Mesenchymal stem cell (in vitro differentiated cells and primary cell): ENCODE results near the gene PTPRA.
"Not testable (repeated sequence)": the region's sequence is repeated elsewhere in the genome, so short reads cannot be mapped to it uniquely, and the experiment has no call there.

Source experiments
- DNase-seq: peaks from one replicate; pipeline ENCODE4 v3.0.0-alpha.2; 2013
- H2AFZ ChIP-seq: one replicate; pipeline ENCODE4 v1.6.1; 2013; ENCODE audit warnings: low read depth, mild to moderate bottlenecking, control low read depth, inconsistent platforms, low read length, moderate library complexity
- H2AK5ac ChIP-seq: 2 replicates; pipeline ENCODE4 v1.6.1; 2013; ENCODE audit warnings: low read length, moderate library complexity, mild to moderate bottlenecking, inconsistent platforms; ENCODE audit not compliant: severe bottlenecking
- H2BK120ac ChIP-seq: one replicate; pipeline ENCODE4 v1.6.1; 2013; ENCODE audit warnings: low read depth, mild to moderate bottlenecking, inconsistent platforms, low read length, moderate library complexity
- H2BK12ac ChIP-seq, 2 experiments: one replicate each; pipeline ENCODE4 v1.6.1; 2013; ENCODE audit warnings: inconsistent platforms in 2 of 2, low read length in 2 of 2, mild to moderate bottlenecking in 2 of 2, moderate library complexity in 2 of 2, control low read depth in 1 of 2
- H2BK15ac ChIP-seq: one replicate; pipeline ENCODE4 v1.6.1; 2013; ENCODE audit warnings: mild to moderate bottlenecking, low read depth, inconsistent platforms; ENCODE audit not compliant: poor library complexity, severe bottlenecking
- H2BK5ac ChIP-seq: 2 replicates; pipeline ENCODE4 v1.6.1; 2013; ENCODE audit warnings: low read depth, mild to moderate bottlenecking, low read length, control low read depth, inconsistent platforms; ENCODE audit not compliant: poor library complexity, severe bottlenecking
- H3K14ac ChIP-seq, 2 experiments: one replicate each; pipeline ENCODE4 v1.6.1; 2013; ENCODE audit warnings: inconsistent platforms in 2 of 2, low read length in 2 of 2, control low read depth in 1 of 2, mild to moderate bottlenecking in 1 of 2, moderate library complexity in 1 of 2
- H3K18ac ChIP-seq, 2 experiments: one replicate each; pipeline ENCODE4 v1.6.1; 2013; ENCODE audit warnings: inconsistent platforms in 2 of 2, low read length in 2 of 2, control low read depth in 1 of 2, low read depth in 1 of 2, mild to moderate bottlenecking in 1 of 2
- H3K23ac ChIP-seq, 2 experiments: one replicate each; pipeline ENCODE4 v1.6.1; 2013; ENCODE audit warnings: inconsistent platforms in 2 of 2, low read length in 2 of 2, mild to moderate bottlenecking in 2 of 2, moderate library complexity in 2 of 2, control low read depth in 1 of 2
- H3K27ac ChIP-seq: 2 replicates; pipeline ENCODE4 v1.5.1; 2013; ENCODE audit warnings: mild to moderate bottlenecking, moderate library complexity, low read length, control low read depth, inconsistent platforms; ENCODE audit not compliant: poor library complexity, severe bottlenecking
- H3K27me3 ChIP-seq, 2 experiments: 2 replicates each; pipeline versions ENCODE4 v1.6.1 to v1.7.0; 2013; ENCODE audit warnings: low read length in 2 of 2, mild to moderate bottlenecking in 2 of 2, moderate library complexity in 2 of 2, control low read depth in 1 of 2, inconsistent platforms in 1 of 2; ENCODE audit not compliant: control insufficient read depth in 1 of 2, insufficient read depth in 1 of 2
- H3K36me3 ChIP-seq, 2 experiments: 2 replicates each; pipeline versions ENCODE4 v1.6.1 to v1.7.0; 2013; ENCODE audit warnings: low read length in 2 of 2, control low read depth in 1 of 2, inconsistent platforms in 1 of 2, low read depth in 1 of 2, mild to moderate bottlenecking in 1 of 2; ENCODE audit not compliant: insufficient read depth in 2 of 2, control insufficient read depth in 1 of 2
- H3K4ac ChIP-seq, 2 experiments: one replicate each; pipeline ENCODE4 v1.6.1; 2013; ENCODE audit warnings: inconsistent platforms in 2 of 2, low read length in 2 of 2, mild to moderate bottlenecking in 2 of 2, moderate library complexity in 2 of 2, control low read depth in 1 of 2, low read depth in 1 of 2
- H3K4me1 ChIP-seq: 2 replicates; pipeline ENCODE4 v1.6.1; 2013; ENCODE audit warnings: low read depth, low read length, control low read depth; ENCODE audit not compliant: control insufficient read depth, insufficient read depth
- H3K4me2 ChIP-seq: 2 replicates; pipeline ENCODE4 v1.6.1; 2013; ENCODE audit warnings: low read length, mild to moderate bottlenecking, inconsistent platforms; ENCODE audit not compliant: poor library complexity, severe bottlenecking
- H3K4me3 ChIP-seq, 2 experiments: 2 replicates each; pipeline versions ENCODE4 v1.5.1 to v1.7.0; 2013; ENCODE audit warnings: low read length in 2 of 2, mild to moderate bottlenecking in 2 of 2, control low read depth in 1 of 2, low read depth in 1 of 2; ENCODE audit not compliant: insufficient read depth in 1 of 2
- H3K79me1 ChIP-seq: replicated peaks from 2 replicates; pipeline ENCODE4 v1.6.1; 2013; ENCODE audit warnings: mild to moderate bottlenecking, control low read depth, low read length, inconsistent platforms; ENCODE audit not compliant: poor library complexity, severe bottlenecking
- H3K9ac ChIP-seq: 2 replicates; pipeline ENCODE4 v1.7.0; 2013; ENCODE audit warnings: mild to moderate bottlenecking, low read length, moderate library complexity
- H3K9me3 ChIP-seq: 2 replicates; pipeline ENCODE4 v1.7.0; 2013; ENCODE audit warnings: mild to moderate bottlenecking, low read length; ENCODE audit not compliant: control insufficient read depth
- H4K8ac ChIP-seq: one replicate; pipeline ENCODE4 v1.6.1; 2013; ENCODE audit warnings: inconsistent platforms, mild to moderate bottlenecking, low read length, moderate library complexity
- H4K91ac ChIP-seq: one replicate; pipeline ENCODE4 v1.6.1; 2013; ENCODE audit warnings: mild to moderate bottlenecking, low read length, inconsistent platforms
- WGBS: methylation state at CpG from one replicate; pipeline ENCODE4 v1.1.7; 2013; ENCODE audit warnings: mixed read lengths; 5-methylcytosine and 5-hydroxymethylcytosine counted together

Gene PTPRA

DNA sequence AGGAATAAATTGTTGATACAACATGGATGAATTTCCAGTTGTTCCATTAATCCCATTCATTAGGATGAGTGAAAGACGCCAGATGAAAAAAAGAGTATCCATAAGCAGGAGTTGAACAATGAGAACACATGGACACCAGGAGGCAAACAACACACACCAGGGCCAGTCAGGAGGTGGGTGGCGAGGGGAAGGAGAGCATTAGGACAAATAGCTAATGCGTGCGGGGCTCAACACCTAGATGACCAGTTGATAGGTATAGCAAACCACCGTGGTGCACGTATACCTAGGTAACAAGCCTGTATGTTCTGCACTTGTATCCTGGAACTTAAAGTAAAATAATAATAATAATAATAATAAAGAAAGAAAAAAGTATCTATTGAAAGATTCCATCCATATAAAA is 43.9 kb upstream of the PTPRA start:
- no peak overlapping the region for H3K4me3 ChIP-seq
- no peak overlapping the region for H2BK12ac ChIP-seq
- H3K18ac ChIP-seq = no peak overlapping the region
- H2BK5ac ChIP-seq = no peak overlapping the region
- no peak overlapping the region for H3K4ac ChIP-seq
- no peak overlapping the region for H2AK5ac ChIP-seq
- no peak overlapping the region for H2BK120ac ChIP-seq
- H2AFZ ChIP-seq = no peak overlapping the region
- H3K79me1 ChIP-seq = no peaks in the 10 kb centered on the region
- H3K27ac ChIP-seq = no peak overlapping the region
- DNase-seq = no peak
- H3K9ac ChIP-seq = no peak overlapping the region
- no peak overlapping the region for H3K23ac ChIP-seq
- no peak overlapping the region for H2BK15ac ChIP-seq
- H3K14ac ChIP-seq = no peak overlapping the region
- no peak overlapping the region for H4K91ac ChIP-seq
- 80% methylated on average over 4 of the region's 6 CpGs for WGBS
- no peak overlapping the region for H4K8ac ChIP-seq
- peaks cover 2 to 4% of the 10 kb centered on the region in 2 experiments for H3K36me3 ChIP-seq
- H3K4me2 ChIP-seq = no peak overlapping the region
- no peaks in the 10 kb centered on the region for H3K4me1 ChIP-seq
- no peaks in the 10 kb centered on the region for H3K9me3 ChIP-seq
- peaks cover 0 to 10% of the 10 kb centered on the region in 2 experiments for H3K27me3 ChIP-seq

- not testable (repeated sequence) for H3K14ac ChIP-seq, H4K8ac ChIP-seq, H3K4ac ChIP-seq, H3K4me2 ChIP-seq, DNase-seq, H2BK5ac ChIP-seq, H3K4me1 ChIP-seq, H3K23ac ChIP-seq, H3K9me3 ChIP-seq, H2AK5ac ChIP-seq, H3K4me3 ChIP-seq, H4K91ac ChIP-seq, H2BK15ac ChIP-seq, H2AFZ ChIP-seq, H3K18ac ChIP-seq, H3K79me1 ChIP-seq, H3K9ac ChIP-seq, H2BK12ac ChIP-seq, H2BK120ac ChIP-seq, H3K27ac ChIP-seq, H3K27me3 ChIP-seq
- H3K36me3 ChIP-seq = peaks cover 16 to 20% of the 10 kb centered on the region in 2 experiments
- 93% methylated on average over 7 of the region's 7 CpGs for WGBS
Measured at GRCh38 chr20:2831206-2831605, 42.1 kb upstream of the PTPRA start.

GRCh38 chr20:2833761-2834160 is 39.5 kb upstream of the PTPRA start:
- no peak overlapping the region for H3K23ac ChIP-seq
- peaks cover 32 to 44% of the 10 kb centered on the region in 2 experiments for H3K36me3 ChIP-seq
- no CpG with 5 or more reads among the region's 1 CpG for WGBS
- no peak overlapping the region for H3K4me2 ChIP-seq
- no peak overlapping the region for H2AK5ac ChIP-seq
- no peak for DNase-seq
- no peak overlapping the region for H3K4me3 ChIP-seq
- H4K8ac ChIP-seq = no peak overlapping the region
- H3K27ac ChIP-seq = no peak overlapping the region
- peaks cover 0 to 7% of the 10 kb centered on the region in 2 experiments for H3K27me3 ChIP-seq
- H2BK120ac ChIP-seq = no peak overlapping the region
- H3K9me3 ChIP-seq = no peaks in the 10 kb centered on the region
- no peak overlapping the region for H3K4ac ChIP-seq
- H3K14ac ChIP-seq = no peak overlapping the region
- H2BK12ac ChIP-seq = no peak overlapping the region
- no peak overlapping the region for H3K18ac ChIP-seq
- H3K79me1 ChIP-seq = peaks cover 13% of the 10 kb centered on the region
- H3K9ac ChIP-seq = no peak overlapping the region
- H3K4me1 ChIP-seq = peaks cover 2% of the 10 kb centered on the region
- H2BK5ac ChIP-seq = no peak overlapping the region
- H2BK15ac ChIP-seq = no peak overlapping the region
- H4K91ac ChIP-seq = no peak overlapping the region
- no peak overlapping the region for H2AFZ ChIP-seq

DNA sequence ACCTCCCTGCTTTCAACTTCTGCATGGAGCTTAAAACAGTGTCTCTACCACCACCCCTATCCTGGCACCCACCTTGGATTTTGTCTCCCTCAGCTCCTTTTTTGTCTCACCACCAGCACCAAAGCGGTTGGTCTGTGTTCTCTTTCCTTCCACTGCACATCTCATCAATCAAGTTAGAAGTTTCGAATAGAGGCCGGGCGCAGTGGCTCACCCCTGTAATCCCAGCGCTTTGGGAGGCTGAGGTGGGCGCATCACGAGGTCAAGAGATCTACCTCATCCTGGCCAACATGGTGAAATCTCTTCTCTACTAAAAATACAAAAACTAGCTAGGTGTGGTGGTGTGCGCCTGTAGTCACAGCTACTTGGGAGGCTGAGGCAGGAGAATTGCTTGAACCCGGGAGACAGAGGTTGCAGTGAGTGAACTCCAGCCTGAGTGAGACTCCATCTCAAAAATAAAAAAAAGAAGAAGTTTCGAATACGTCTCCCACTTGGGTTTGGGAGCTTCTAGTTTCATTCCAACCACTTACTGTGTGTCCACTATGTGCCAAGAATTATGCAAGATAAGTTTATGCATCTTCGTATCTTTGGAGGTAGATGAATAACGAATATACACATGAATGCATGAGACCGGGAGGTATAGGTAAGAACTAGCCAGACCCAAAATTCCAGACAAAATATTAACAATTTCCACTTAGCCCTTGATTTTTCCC is 38.7 kb upstream of the PTPRA start:
- Histone ChIP-seq H3K9me3 (no peaks in the 10 kb centered on the region), H2BK12ac (no peak overlapping the region), H3K14ac (no peak overlapping the region), H2BK120ac (no peak overlapping the region), H4K91ac (no peak overlapping the region), H3K23ac (no peak overlapping the region), H2AFZ (no peak overlapping the region), H3K9ac (no peak overlapping the region), H4K8ac (no peak overlapping the region), H3K4me1 (peaks cover 2% of the 10 kb centered on the region), H3K79me1 (peaks cover 19% of the 10 kb centered on the region), H3K27me3 (peaks cover 0 to 3% of the 10 kb centered on the region in 2 experiments), H3K4ac (no peak overlapping the region), H3K4me3 (no peak overlapping the region), H2AK5ac (no peak overlapping the region), H3K4me2 (no peak overlapping the region), H2BK15ac (no peak overlapping the region), H2BK5ac (no peak overlapping the region), H3K36me3 (peaks cover 36 to 48% of the 10 kb centered on the region in 2 experiments), H3K27ac (no peak overlapping the region), H3K18ac (no peak overlapping the region)
- WGBS = 94% methylated on average over 8 of the region's 14 CpGs
- no peak for DNase-seq
